NCI-H146 (cell line): Measurements from ENCODE around the gene SREBF1.
"Not testable (repeated sequence)": the region's sequence is repeated elsewhere in the genome, so short reads cannot be mapped to it uniquely, and the experiment has no call there.

Experiments
- DNase-seq: peaks from one replicate; lab custom pipeline; 2025; lab: John Stamatoyannopoulos, UW

SREBF1 gene

DNA sequence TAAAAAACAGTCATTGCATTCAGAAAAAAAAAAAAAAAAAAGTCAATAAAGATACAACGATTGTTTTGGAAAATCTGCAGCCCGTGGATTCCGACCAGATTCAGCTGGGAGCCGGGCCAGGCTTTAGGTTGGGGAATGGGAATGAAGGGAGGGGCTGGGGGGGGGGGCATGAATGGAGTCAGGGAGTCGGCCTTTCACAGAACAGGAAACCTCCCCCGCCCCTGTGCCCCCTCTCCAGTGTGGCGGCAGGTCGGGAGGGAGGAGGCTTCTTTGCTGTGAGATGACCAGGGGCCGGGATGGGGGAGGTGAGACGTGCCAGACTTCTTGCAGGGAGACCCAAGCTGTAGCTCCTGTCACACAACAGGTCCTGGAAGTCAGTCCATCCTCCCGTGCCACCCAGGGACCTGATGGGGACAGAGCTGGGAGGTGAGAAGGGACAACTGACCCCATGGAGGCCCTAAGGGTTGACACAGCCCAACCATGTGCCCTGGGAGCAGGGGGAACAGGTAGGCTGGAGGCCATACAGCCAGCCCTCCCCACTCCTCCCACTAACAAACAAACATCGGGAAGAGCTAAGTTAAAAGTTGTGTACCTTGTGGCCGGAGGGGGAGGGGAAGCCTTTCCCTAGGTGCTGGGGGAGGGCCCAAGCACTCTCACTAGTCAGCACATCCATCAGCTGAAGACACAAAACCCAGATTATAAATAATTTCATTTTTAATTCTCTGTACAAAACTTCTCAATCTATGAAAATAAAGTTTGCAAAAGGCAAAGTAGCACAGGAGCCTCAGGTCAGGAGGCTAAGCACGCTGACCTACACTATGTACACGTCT lies 25.2 kb downstream of the SREBF1 start:
- peak; percentile 10 for DNase-seq

DNA sequence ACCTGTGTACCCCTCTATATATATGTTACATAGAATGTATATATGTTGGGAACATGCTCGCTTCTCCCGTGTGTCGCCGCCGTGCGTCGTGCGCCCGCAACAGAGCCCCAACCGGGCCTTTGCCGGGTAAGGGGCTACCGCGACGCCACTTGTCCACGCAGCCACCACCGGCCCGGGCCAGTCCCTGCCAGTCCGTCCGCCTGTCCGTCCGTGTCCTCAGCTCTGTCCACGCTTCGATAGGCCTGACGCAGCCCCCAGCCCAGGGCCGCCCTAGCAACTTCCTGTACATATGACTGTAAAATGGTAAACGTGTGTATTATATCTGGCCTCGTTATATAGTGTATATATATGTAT lies 25.9 kb downstream of the SREBF1 start:
- DNase-seq = no peak

DNA sequence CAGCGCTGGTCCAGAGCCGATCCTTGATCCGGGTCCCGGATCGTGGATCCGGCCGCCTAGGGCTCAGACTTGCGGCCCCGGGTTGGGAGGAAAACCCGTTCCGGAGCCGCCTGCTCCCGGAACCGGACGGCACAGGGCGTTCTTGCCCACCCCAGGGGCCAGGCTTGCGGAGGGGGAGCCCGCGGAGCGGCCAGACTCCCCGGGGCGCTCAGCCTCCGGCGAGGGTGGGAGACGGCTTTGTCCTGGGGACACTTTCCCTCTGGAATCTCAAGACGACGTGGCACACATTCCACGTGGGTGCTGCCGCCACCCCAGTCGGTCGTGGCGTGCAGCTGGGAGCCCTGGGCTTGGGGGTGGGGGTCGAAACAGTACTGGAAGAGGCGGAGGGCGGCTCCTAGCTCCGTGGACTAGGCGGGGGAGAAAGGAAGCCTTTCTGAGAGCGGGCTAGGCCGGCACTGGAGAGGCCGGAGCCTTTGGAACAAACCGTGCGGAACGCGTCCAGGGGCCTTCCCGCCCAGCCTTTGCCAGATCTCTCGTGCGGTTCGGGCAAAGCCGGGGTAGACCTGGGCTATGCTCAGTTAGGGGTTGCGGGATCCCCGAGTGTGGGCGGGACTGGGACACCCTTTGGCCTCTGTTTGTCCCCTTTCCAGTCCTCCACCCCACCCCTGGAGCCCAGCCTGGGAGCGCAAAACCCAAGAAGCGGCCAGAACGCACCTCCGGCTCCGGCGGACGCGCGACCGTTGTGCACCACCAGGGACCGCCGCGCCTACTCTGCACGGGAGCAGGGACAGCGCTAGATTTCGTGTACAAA lies 26.5 kb downstream of the SREBF1 start:
- DNase-seq = no peak

DNA sequence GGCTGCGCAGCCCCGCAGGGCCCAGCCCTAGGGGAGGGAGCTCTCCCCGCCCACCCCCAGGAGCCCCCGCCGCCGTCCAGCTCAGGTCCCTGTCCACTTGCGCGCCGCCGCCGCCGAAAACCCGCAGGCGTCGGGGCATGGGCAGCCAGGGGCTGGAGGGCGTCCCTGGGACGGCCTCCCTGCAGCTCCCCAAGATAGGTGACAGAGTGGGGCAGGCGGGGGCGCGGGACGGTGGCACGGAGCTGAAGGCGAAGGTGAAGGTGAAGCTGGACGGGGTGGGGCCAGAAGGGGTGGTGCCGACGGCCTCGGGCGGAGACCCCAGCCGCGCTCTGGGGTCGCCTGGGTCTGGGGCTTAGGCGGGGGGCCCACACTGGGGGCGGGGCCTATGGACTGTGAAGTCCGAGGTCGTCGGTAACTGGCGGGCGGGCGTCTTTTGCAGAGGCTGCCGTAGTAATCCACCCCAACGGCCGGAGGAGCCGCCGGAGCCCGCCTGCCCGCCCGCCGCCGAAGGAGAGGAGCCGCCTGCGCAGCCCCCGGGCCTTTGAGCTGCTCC lies 27.2 kb downstream of the SREBF1 start:
- DNase-seq = no peak

DNA sequence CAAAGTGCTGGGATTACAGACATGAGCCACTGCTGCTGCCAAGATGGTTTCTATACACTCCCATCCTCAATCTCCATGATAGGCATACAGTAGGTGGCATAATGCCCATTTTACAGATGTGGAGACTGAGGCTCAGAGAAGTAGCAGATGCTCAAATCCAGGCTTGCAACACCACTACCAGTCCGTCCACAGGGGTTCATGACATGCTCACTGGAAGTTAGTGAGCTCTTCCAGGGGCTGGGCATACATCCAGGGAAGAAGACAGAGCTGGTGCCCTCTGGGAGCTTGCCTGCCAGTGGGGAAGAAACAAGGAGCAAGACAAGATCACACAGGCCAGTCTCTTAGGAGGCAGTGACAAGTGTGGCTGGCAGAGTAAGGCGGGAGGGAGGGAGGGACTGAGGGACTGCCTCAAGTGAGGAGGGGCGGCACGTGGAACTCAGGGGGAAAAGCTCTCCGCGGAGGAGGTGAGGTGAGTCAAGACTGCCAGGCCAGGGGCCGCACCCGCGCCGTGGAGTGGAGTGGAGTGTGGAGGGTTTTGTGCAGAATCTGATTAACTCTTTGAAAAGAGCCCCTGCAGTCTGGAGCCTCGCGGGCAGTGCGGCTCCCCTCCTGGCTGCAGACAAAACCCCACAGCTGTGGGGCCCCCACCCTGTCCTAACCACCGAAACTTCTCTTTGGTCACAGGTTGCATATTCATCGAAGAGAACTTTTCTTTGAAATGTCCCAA lies 27.9 kb downstream of the SREBF1 start:
- no peak for DNase-seq

DNA sequence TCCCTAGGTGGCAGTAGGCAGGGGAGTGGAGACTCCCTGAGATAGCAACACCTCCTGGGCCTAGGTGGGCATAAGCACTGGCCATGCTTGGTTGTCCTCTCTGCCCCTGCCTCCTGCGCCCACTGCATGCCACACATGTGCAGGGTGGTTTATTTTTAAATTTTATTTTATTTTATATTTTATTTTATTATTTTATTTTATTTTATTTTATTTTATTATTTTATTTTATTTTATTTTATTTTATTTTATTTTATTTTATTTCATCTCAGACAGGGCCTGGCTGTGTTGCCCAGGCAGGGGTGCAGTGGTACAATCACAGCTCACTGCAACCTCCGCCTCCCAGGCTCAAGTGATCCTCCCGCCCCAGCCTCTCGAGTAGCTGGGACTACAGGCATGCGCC lies 28.6 kb downstream of the SREBF1 start:
- not testable (repeated sequence) for DNase-seq

DNA sequence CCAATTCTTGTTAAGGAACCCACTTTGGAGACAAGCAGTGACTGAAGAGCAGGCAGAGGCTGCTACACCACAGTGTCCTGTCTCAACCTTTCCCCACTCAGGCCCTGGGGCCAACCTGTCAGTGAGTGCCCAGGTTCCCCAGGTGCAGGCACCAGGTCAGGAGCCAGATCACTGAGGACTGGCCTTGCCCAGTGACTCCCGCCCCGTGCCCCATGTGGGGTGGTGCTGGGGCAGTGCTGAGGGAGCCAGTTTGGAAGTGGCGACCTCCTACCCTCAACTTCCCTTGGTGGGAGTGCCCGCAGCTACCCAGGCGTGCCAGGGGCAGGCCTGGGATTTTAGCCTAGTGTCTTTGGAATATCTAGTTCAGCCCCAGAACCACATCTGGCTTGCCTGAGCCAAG lies 29.3 kb downstream of the SREBF1 start:
- DNase-seq = no peak

DNA sequence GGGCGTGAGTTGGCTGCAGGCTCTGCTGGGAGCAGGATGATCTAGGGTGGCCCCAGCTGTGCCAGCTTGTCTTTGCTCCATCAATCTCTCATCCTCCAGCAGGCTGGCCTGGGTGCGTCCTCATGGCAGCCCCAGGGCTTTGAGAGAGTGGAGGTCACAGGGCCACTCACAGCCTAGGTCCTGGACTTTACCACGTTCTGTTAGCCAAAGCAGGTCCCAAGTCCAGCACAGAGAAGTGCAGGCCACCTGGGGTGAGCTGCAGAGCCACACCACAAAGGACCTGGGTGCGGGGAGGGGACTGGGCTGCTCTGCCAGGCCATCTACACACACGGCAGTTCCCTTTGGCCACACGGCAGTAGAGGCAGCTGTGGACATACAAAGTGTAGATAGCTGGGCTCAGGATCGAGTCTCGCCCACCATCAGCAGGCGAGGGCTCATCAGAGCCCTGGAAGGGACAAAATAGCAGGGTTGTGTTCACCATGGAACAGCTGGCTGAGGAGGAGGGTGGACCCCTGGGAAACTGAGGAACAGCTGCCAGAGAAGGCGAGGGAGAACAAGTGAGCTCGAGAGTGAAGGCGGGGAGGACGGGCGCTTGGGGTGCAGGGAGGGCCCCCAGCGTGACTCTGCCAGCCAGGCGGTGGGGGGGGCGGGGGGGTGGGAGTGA lies 30.0 kb downstream of the SREBF1 start:
- no peak for DNase-seq

DNA sequence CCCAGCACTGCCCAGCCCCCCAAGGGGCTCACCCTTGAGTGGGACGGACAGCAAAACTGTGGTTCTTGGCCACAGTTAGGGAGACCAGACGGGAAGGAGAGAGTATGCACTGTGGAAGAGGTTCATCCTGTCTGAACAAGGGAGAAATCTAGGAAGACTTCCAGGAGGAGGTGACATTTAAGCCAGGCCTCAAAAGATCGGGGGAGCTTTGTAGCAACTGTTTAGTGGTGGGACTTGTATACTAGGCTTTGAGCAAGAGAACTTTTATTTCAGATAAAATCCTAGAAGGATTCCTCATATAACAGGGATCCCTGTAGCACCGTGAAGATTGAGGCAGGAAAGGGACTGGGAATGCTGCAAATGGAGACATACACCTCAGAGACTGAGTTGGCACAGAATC lies 30.8 kb downstream of the SREBF1 start:
- no peak for DNase-seq

DNA sequence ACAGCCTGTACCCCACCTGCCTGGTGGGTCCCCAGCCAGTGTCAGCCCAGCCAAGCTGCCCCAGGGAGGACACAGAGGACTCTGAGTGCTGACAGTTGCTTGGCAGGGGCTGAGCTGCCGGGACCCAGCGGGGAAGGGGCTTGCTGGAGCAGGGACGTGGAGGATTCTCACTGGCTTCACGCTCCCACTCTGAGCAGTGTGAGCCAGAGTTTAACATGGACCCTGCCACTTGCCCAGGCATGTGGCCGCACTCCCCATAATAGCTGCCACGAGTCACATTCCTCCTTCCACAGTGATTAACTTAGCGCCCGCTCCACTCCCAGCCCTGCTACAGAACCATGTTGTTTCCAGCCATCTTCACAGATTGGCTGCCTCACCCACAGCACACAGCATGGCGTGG lies 31.2 kb downstream of the SREBF1 start:
- no peak for DNase-seq

DNA sequence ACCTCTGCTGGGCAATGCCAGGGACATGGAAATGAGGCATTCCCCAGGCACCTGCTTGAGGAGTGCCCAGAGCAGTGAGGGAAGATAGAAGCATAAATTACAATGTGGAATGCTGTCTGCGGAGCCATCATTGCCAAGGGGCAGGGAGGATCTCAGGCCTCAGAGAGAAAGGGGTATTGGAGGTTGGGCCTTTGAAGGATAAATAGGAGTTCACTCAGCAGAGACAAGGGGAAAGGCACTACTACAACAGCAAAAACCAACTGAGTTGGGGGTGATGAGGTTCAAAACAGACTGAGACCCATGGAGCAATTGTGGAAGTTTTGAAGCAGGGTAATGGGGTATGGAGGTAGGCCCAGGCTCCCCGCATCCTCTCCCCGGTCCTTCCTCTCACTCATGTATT lies 32.8 kb downstream of the SREBF1 start:
- no peak for DNase-seq

DNA sequence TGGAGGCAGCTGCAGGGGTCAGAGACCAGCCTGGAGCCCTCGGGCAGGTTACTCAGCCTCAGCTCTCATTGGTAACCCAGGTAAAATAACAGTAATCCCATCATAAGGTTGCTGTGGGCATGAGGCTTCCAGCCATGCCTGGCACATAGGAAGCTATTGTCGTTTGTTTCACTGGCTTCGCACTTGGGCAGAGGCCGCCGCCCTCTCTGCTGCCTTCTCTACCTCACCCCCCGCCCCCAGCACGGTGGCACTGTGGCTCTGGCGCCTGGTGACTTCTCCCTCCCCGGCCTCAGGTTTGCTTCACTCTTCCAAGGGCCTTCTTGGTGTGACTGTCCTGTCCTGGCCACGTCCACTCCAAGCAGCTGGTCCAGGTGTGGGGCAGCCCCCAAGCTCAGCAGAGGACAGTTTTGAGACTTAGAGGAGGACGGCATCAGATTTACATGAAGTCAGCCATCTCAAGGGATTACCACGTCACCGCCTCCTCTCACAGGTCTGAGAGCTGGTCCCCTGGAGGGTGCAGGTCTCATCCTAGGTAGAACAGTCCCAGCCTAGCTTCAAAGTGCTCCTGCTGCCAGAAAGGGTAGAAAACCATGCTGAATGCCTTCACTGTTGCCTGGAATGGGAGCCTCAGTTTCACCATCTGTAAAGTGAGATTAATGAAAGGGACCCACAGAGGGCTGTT lies 34.8 kb downstream of the SREBF1 start:
- no peak for DNase-seq

DNA sequence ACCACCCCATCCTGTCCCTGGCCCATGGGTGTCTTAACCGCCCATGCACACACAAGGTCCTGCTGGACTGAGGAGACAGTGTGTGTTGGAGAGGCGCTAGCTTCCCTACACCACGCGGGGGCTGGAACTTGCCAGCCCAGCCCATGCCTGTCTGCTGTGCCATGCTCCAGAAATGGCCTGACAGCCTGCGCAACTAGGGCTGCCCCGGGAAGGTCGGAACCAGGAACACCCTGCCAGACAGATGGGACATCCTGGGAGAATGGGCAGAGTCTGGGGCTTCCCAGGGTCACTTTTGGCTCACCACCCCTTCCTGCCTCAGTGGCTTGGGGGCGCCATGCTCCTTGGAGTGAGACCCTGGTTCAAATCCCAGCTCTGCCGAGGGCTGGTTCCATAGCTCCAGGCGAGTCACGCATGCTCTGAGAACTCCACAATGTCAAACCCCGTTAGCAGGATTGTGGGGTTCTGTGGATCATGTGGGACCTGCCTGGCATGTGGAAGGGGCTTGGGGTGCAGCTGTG lies 36.2 kb downstream of the SREBF1 start:
- no peak for DNase-seq

DNA sequence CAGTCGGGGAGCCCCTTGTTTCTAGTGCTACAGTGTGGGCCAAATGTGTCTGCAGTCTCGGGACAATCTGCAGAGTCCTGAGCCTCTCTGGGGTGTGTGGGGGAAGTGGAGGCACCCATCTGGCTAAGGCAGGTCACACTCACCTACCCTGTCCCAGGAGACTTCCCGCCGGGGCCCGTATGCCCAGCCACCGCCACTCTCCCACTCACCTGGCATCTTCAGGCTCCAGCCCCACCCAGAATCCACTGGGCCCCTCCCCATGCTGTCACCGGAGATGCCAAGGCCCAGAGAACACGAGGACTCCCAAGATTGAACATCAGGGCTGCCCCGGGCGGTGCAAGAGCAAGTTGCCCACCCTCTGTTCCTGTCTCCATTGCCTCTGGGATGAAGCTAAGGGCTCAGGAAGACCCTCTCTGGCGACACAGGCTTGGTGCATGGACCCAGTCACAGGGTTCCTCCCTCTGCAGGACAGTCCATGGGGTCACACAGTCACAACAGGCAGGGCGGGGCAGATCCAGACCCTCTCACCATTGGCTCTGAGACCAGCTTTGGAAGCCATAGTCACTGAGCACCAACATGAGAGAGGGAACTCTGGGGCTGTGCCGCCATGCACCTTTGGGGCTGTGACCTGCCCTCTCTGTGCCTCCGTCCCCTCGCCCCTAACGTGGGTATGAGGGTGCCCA lies 38.1 kb downstream of the SREBF1 start:
- no peak for DNase-seq

DNA sequence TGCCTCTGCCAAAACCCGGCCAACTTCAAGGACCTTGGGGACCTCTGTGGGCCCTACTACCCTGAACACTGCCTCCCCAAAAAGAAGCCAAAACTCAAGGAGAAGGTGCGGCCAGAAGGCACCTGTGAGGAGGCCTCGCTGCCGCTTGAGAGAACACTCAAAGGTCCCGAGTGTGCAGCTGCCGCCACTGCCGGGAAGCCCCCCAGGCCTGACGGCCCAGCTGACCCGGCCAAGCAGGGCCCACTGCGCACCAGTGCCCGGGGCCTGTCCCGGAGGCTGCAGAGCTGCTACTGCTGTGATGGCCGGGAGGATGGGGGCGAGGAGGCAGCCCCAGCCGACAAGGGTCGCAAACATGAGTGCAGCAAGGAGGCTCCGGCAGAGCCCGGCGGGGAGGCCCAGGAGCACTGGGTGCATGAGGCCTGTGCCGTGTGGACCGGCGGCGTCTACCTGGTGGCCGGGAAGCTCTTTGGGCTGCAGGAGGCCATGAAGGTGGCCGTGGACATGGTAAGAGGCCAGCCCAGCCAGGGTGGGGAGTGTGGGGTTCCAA lies 38.7 kb downstream of the SREBF1 start:
- no peak for DNase-seq

DNA sequence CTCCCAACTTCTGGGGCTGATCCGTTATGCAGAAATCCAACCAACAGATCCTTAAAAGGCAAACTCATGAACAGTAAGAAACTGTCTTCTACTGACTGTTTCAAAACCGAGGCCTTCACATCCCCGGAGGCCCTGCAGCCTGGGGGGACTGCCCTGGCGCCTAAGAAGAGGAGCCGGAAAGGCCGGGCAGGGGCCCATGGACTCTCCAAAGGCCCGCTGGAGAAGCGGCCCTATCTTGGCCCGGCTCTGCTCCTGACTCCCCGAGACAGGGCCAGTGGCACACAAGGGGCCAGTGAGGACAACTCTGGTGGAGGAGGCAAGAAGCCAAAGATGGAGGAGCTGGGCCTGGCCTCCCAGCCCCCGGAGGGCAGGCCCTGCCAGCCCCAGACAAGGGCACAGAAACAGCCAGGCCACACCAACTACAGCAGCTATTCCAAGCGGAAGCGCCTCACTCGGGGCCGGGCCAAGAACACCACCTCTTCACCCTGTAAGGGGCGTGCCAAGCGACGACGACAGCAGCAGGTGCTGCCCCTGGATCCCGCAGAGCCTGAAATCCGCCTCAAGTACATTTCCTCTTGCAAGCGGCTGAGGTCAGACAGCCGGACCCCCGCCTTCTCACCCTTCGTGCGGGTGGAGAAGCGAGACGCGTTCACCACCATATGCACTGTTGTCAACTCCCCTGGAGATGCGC lies 39.5 kb downstream of the SREBF1 start:
- no peak for DNase-seq

DNA sequence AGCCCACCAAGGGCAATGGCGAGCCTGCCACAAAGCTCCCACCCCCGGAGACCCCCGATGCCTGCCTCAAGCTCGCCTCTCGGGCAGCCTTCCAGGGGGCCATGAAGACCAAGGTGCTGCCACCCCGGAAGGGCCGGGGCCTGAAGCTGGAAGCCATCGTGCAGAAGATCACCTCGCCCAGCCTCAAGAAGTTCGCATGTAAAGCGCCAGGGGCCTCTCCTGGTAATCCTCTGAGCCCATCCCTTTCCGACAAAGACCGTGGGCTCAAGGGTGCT lies 40.1 kb downstream of the SREBF1 start:
- DNase-seq = no peak

DNA sequence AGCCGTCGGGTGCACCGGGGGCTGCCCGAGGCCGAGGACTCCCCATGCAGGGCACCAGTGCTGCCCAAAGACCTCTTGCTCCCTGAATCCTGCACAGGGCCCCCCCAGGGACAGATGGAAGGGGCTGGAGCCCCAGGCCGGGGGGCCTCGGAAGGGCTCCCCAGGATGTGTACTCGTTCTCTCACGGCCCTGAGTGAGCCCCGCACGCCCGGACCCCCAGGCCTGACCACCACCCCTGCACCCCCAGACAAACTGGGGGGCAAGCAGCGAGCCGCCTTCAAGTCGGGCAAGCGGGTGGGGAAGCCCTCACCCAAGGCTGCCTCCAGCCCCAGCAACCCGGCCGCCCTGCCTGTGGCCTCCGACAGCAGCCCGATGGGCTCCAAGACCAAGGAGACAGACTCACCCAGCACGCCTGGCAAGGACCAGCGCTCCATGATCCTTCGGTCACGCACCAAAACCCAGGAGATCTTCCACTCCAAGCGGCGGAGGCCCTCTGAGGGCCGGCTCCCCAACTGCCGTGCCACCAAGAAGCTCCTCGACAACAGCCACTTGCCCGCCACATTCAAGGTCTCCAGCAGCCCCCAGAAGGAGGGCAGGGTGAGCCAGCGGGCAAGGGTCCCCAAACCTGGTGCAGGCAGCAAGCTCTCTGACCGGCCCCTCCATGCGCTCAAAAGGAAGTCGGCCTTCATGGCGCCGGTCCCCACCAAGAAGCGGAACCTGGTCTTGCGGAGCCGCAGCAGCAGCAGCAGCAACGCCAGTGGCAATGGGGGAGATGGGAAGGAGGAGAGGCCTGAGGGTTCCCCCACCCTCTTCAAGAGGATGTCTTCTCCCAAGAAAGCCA lies 40.6 kb downstream of the SREBF1 start:
- DNase-seq = no peak

DNA sequence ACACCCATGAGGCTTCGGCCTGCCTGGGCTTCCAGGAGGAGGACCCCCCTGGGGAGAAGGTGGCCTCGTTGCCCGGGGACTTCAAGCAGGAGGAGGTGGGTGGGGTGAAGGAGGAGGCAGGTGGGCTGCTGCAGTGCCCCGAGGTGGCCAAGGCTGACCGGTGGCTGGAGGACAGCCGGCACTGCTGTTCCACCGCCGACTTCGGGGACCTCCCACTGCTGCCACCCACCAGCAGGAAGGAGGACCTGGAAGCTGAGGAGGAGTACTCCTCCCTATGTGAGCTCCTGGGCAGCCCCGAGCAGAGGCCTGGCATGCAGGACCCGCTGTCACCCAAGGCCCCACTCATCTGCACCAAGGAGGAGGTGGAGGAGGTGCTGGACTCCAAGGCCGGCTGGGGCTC lies 41.5 kb downstream of the SREBF1 start:
- DNase-seq = no peak
